Stimulated activated CD4-positive, alpha-beta T cell treated with anti-CD3 and anti-CD28 coated beads, Interleukin-2, amount 100 ng/mL, for 48 hours (primary cell): ENCODE results near the gene VWA5B2.

Experiments
- DNase-seq, 2 donors: peaks; one replicate each; pipeline ENCODE4 v3.0.0-alpha.2; 2020

VWA5B2 gene

DNA sequence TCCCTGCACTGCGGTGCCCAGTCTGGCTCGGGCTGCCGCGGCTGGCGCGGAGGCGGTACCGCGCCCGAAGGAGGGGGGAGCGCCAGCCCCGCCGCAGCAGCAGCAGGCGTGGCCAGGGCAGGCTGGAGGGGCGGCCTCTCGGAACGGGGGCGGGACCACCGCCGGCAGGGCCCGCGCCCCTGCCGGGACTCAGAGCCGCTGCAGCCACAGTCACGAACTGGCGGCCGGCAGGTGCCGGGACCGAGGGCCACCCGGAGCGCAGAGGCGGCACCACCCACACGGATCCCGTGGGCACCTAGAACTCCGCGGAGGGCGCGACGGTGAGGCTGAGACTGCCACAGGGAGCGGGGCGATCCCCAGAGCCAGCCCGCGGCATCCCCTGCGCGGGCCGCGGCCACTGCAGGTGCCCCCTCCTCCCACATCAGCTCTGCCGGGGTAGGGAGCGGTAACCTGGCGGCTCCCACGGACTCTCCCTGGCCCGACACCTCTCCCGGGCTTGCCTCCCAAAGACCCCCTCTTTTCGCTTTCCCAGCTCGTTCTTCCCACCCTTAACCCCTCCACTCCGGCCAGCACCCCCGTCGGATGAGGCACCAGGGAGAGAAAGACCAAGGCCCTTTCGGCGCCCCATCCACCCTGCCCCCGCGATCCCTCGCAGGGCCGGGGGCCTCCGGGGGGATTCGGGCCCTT, at the start of gene VWA5B2:
TSS of gene VWA5B2 (plus strand) at position 192 of the 687 bp plus-strand sequence. CDS start 944 bp downstream, outside the sequence.
- DNase-seq = peak; percentile 45 to 60

DNA sequence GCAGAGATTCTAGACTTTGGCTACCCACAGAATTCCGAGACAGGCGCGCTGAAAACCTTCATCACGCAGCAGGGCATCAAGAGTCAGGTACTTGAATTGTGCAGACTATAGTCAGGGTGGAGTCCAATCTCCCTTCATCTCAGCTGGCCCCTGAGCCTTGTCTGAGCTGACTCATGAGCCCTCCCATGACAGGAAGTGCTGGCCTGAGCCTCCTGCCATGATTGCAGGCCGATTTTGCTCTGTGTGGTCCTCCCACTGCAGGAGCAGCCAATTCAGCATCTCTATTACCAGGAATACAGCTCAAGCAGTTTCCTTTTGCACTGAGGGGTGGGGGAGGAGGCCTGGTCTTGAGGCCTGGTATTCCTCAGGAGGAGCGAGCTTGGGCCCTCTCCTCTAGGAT, 49.2 kb upstream of the VWA5B2 start:
- no peak for DNase-seq

DNA sequence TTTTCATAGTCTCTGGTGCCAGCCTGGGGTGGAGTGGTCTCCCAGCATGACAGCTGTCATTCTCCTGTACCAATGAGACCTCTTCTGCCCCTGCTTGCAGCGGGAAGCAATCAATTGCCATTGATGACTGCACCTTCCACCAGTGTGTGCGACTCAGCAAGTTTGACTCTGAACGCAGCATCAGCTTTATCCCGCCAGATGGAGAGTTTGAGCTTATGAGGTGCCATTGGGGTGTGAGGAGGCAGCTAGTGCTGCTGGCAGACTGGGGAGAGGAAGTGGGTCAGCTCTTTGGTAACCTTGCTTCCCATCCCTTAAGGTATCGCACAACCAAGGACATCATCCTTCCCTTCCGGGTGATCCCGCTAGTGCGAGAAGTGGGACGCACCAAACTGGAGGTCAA, 47.8 kb upstream of the VWA5B2 start:
- no peak for DNase-seq

DNA sequence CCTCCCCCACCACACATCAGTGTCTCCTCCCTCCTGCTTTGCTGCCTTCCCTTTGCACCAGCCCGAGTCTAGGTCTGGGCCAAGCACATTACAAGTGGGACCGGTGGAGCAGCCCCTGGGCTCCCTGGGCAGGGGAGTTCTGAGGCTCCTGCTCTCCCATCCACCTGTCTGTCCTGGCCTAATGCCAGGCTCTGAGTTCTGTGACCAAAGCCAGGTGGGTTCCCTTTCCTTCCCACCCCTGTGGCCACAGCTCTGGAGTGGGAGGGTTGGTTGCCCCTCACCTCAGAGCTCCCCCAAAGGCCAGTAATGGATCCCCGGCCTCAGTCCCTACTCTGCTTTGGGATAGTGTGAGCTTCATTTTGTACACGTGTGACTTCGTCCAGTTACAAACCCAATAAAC, 45.7 kb upstream of the VWA5B2 start:
- no peak for DNase-seq

DNA sequence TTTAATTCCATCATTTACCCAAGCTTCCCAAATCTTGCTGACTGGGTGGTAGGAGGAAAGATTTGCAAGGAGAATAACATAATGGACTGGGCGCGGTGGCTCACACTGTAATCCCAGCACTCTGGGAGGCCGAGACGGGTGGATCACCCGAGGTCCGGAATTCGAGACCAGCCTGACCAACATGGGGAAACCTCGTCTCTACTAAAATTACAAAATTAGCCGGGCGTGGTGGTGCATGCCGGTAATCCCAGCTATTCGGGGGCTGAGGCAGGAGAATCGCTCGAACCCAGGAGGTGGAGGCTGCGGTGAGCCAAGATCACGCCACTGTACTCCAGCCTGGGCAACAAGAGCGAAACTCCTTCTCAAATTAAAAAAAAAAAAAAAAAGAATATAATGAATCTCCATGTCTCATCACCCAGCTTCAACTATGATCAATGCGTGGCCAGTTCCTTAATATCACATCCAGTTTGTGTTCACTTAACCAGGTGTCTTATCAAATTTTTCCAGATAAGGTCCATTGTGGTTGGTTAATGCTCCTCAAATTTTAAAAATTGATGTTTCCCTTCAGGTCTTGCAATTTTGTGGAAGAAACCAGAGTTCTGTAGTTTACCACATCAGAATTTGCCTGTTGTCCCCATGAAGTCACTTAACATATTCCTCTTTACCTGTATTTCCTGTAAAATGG, 44.7 kb upstream of the VWA5B2 start:
- no peak for DNase-seq

DNA sequence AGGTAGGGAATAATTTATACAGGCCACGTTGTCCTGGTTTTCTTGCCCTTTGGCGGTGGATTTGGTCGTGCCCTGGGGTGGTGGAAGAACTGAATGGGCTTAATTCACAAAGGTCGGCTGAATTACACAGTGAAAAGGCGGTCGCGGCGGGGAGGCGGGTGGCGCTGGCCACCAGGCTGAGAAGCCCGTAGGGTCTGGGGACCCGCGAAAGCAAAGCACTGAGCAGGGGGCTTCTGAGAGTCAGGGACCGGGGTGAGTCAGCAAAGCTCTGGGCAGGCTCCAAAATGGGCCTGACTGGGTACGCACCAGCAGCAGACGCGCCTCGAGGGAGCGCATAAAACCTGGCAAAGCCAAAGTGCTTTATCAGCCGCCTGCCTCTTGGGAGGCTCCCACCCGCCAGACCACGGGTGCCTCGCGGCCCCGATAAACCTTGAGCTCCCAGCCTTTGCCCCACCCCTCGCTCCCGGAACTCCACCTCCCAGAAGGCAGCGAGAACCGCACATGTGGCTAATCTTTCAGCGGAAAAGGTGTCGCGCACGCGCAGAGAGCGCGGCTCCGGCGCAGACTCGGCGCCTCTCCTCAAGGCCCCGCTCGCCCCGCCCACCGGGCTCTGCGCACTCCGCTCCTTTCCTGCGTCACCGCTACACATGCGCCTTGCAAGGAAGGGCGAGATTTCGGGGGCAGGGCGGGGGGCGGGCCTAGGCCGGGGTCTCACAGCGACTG, 43.8 kb upstream of the VWA5B2 start:
- peak; percentile 98 for DNase-seq

DNA sequence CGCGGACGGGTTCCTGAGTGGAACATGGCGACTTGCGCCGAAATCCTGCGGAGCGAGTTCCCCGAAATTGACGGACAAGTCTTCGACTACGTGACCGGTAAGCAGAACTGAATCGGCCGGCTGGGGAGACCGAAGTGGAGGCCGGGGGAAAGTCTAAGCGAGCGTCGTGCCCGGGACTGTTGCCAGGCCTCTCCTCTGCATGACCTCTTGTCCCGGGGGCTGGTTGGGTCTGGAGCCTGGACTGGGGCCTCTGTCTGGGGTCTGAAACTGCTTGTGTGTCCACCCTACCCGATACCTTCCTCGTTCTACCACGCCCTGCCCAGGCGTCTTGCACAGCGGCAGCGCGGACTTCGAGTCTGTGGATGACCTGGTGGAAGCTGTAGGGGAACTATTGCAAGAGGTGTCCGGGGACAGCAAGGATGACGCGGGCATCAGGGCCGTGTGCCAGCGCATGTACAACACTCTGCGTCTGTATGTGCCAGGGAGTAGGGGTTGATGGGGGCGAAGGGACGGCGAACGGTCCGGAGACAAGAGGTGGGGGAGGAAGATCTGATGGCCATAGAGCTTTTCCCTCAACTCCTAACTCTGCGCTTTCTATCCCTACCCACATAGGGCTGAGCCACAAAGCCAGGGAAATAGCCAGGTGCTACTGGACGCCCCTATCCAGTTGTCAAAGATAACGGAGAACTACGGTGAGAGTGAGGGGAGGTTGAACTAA, 43.0 kb upstream of the VWA5B2 start, which contains the start of gene ABCF3:
TSS of gene ABCF3 (plus strand) at position 16 of the 718 bp plus-strand sequence. CDS start at position 25, 9 bp downstream.
- DNase-seq = no peak

DNA sequence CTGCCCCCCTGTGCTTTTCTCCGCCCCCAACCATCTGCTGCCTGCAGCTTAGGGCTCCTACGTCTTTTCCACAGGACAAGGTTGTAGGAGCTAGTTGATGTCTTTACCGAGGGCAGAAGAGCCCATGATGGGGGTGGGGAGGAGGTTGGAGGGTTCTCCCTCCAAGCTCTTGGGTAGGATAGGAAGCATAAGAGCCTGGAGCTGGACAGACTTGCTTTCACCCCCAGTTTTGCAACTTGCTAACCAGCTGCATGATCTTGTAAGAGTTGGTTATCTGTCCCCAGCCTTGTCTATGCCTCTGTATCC, 42.5 kb upstream of the VWA5B2 start:
- DNase-seq = no peak

DNA sequence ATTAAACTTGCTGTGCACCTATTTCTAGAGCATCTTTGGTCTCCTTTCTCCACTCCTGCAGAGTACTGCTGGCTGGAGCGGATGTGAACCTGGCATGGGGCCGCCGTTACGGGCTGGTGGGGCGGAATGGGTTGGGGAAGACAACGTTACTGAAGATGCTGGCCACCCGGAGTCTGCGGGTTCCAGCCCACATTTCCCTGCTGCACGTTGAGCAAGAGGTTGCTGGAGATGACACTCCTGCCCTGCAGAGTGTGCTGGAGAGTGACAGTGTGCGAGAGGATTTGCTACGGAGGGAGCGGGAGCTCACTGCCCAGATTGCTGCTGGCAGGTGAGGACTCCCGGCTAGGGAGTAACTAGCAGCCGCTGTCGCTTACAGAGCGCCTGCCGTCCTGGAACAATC, 41.3 kb upstream of the VWA5B2 start:
- no peak for DNase-seq

DNA sequence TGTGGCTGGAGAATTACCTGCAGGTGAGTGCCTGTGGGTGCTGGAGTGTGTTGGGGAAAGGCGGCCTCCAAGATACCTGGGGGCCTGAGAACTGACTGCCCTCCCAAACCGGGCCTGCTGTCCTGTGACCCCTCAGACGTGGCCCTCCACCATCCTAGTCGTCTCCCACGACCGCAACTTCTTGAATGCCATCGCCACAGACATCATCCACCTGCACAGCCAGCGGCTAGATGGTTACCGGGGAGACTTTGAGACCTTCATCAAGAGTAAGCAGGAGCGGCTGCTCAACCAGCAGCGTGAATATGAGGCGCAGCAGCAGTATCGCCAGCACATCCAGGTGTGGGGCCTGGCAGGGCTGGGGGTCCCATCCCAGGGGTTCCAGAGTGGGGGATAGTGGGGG, 40.0 kb upstream of the VWA5B2 start:
- no peak for DNase-seq

DNA sequence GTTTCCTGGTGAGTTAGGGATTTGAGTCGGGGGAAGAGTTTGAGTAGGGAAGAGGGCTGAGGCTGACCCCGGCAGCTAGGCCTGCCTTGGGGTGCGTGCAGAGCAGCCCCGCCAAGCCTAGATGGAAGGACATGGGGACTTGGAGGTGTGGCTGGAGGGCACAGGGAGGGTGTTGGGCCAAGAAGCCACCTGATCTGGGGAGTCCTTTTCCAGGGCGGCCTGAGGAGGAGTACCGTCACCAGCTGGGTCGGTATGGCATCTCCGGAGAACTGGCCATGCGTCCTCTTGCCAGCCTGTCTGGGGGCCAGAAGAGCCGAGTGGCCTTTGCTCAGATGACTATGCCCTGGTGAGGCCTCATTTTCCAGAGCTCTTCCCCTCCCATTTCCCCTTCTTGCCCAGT, 36.5 kb upstream of the VWA5B2 start:
- no peak for DNase-seq

DNA sequence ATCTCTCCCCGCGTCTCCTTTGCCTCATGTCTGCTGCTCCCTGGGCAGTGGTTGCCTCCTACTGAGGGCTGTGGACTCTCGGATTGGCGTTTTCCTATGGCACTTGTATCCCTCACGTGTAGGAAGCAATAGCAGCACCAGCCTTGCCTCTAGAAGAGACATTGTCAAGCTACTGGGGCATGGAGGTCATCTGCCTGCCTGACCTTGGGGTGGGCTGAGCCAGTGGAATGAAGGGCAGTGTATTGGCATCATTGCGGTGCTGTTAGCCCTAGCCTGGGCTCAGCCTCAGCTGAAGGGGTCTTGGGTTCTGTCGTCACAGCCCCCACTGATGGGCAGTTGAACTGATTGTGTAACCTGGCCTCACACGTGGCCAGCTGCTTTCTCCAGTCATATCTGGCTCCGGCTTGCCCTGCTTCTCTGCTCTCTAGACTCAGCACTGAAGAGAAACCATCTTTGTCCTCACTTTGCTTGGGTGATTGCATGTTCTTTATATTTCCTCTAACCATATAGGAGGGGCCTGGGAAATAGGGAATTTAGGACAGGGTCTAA, 35.3 kb upstream of the VWA5B2 start:
- no peak for DNase-seq

DNA sequence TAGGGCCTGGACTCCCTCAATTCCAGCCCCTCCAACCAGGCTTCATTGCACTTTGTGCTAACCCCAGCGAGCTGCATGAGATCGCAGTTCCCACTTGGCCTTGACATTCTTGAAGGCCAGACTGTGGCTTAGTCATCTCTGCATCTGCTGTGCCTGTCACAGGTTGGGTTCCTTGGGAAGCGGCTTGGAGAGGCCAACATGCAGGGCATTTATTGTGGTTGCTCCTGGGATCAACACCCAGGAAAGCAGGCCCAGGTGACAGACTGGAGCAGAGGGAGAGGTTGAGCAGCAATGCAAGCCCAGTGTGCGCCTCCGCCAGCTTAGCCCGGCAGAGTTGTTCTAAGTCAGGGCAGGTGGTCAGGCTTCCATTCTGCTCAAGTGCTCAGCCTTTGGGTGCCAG, 32.8 kb upstream of the VWA5B2 start:
- no peak for DNase-seq

DNA sequence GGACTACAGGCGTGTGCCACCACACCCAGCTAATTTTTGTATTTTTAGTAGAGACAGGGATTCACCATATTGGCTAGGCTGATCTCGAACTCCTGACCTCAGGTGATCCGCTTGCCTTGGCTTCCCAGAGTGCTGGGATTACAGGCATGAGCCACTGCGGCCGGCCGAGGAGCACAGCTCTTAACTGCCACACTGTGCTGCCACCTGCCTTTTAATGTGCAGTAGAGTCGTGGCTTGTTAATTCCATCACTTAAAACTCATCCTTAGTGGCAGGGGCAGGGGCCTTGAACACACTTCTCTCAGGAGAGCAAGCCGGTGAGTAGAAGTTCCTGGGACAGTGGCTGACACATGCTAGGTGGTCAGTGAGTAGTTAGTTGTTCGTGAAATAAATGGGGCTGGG, 30.9 kb upstream of the VWA5B2 start:
- DNase-seq = no peak

DNA sequence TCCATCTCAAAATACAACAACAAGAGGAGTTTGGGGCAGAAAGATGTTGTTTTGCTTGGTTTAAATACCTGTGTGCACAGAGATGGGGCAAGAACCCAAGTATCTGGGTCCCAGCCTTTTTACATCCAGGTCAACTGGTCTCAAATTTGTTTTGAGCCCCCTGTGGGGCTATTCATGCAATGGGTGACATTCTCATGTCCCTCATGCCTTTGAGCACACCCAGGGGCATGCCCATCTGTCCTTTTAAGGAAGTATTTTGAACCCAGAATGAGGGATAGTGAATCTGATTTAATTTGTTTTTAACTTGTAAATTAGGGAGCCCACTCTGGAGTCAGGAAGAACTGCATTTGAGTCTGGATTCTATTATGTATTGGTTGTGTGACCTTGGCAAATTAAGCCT, 28.6 kb upstream of the VWA5B2 start:
- no peak for DNase-seq

DNA sequence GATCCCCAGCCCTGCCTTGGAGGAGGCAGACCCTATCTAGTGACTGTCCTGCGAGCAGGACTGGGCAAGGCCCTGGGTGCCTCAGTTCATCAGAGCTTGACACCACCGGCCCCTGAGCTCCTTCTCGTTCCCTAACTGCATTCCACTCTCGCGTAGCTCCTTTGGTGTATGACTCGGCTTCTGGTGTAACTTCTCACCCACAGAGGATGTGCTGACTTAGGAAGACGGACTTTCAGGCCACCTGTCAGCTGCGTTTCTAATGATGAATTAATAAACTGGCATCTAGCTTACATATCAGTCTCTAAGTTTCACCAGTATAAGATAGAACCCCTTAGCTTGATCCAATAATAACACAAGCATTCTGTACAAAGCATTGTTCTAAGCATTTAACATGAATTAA, 25.9 kb upstream of the VWA5B2 start:
- DNase-seq = no peak

DNA sequence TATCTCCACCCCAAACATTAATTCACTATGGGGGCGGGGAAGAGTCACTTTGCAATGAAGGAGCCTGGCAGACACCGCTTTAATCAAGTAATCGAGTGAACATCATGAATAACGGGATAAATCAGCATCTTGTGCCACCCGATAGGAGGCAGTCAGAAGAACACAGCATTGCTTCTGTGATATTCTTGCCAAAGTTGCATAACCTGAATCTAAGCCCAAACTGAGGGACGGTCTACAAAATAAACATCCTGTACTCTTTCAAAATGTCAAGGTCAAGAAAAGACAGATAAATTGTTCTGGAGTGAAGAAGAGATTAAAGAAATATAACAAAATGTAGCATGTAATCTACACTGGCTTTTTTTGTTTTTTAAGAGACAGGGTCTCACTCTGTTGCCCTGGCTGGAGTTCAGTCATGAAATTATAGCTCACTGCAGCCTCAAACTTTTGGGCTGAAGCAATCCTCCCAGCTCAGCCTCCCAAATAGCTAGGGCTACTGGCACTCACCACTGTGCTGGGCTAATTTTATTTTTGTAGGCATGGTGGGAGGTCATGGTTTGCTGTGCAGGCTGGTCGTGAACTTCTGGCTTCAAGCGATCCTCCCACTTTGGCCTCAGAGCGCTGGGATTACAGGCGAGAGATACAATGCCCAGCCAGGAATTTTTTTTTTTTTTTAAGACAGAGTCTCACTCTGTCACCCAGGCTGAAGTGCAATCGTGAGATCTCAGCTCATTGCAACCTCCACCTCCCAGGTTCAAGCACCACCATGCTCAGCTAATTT, 20.1 kb upstream of the VWA5B2 start:
- no peak for DNase-seq

DNA sequence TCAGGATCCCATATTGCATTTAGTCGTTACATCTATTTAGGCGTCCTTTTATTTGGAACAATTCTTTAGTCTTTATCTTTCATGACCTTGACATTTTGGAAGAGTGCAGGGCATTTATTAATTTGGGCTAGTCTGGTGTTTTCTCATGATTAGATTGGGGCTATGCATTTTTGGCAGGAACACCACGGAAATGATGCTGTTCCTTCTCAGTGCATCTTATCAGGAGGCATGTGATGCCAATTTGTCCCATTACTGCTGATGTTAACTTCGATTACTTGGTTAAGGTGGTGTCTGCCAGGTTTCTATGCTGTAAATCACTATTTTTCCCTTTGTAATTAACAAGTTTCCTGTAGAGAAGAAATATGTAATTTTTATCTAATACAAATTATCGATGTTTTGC, 18.1 kb upstream of the VWA5B2 start:
- no peak for DNase-seq

DNA sequence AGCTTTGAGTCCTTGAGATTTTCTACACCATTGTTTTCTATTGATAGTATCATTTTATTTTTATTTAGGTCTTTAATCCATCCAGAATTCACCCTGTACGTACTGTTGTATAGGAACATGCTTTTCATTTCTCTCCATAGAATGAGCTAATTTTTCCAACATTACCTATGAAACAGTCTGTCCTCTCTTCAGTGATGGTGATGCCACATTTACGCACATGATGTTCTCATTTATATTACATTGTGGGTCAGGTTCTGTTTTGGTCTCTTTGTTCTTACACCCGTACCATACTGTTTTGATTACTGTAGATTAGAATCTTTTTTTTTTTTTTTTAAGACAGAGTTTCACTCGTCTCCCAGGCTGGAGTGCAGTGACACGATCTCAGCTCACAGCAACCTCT, 17.7 kb upstream of the VWA5B2 start:
- no peak for DNase-seq

DNA sequence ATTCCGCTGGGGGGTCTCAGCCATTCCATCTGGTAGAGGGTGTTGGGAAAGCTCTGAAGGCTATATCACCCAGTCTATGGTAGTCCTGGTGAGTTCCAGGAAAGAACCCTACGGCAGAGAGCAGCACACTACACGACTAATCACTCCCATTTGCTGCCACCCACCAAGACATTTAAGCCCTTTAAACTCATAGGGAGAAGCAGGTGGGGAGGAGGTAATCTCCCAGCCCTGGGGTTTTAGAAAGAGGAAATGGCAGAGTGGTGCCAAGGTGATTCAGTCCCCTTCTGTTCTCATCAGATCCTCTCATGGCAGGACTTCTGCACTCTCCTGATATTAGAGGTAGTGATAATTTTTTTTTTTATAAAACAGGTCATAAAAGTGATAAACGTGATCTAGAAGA, 10.6 kb upstream of the VWA5B2 start:
- DNase-seq = no peak

DNA sequence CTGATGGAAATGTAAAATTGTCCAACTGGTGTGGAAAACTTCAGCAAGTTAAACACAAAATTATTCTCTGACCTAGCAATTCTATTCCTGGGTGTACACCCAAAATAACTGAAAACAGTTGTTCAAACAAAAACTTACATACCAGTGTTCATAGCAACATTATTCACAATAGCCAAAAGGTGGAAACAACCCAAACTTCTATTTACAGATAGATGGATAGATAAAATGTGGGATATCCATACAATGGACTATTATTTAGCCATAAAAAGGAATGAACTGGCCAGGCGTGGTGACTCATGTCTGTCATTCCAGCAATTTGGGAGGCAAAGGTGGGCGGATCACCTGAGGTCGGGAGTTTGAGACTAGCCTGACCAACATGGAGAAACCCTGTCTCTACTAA, 6.9 kb upstream of the VWA5B2 start:
- DNase-seq = no peak

DNA sequence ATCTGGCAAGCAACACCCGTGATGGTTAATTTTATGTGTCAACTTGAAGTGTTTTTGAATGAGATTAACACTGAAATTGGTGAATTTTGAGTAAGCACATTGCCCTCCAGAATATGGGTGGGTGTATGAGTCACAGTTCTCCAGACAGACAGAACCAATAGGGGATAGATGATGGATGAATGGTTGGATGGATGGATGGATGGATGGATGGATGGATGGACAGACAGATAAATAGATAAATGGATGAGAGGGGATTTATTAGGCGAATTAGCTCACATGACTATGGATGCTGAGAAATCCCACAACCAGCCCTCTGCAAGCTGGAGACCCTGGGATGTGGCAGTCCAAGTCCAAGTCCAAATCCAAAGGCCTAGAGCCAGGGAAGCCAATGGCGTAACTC, 5.4 kb upstream of the VWA5B2 start:
- no peak for DNase-seq
